Left colon (tissue), 2 donors: ENCODE measurements around the gene PI16. TPM values are rescaled to one million over a fixed set of nuclear protein-coding genes. Genes with fewer than 3 reads are reported as not detected.
A peak's percentile ranks its signal among the peaks of the same experiment; 100 is the strongest.

Experiments
- ATAC-seq: fragments of 200-7000 bp; cut with Tn5 transposase; one replicate; pipeline ENCODE4 v1.9.1; 2020; ENCODE audit warnings: mild to moderate bottlenecking, moderate library complexity
- DNase-seq, 2 donors: peaks; one replicate each; pipeline ENCODE4 v3.0.0-alpha.2; 2020
- intact Hi-C, 2 donors: fragments of 100-400 bp; cut with DNase I in 1 of 2; cut with micrococcal nuclease in 1 of 2; formaldehyde crosslinking; loops; one replicate each; pipeline versions ENCODE4 v1.11.2 to v1.14.0; 2022; cut with DNase I, micrococcal nuclease
- total RNA-seq, 2 donors: library from RNA; stranded (reverse); fragmentation: NEBNext Ultra II Directional; extraction: Animal tissue kit (Norgen Biotek cat#: 25700); gene quantifications; one replicate each; pipeline ENCODE4 v1.2.1, GENCODE V29; 2021
- donor health status: DM: no; HTN: no; CAD: no.
- donor health status: DM: yes; HTN: yes; CAD: no.

PI16 gene
- total RNA-seq, 2 donors from 2014 or later = 2.0 to 4.0 TPM

DNA sequence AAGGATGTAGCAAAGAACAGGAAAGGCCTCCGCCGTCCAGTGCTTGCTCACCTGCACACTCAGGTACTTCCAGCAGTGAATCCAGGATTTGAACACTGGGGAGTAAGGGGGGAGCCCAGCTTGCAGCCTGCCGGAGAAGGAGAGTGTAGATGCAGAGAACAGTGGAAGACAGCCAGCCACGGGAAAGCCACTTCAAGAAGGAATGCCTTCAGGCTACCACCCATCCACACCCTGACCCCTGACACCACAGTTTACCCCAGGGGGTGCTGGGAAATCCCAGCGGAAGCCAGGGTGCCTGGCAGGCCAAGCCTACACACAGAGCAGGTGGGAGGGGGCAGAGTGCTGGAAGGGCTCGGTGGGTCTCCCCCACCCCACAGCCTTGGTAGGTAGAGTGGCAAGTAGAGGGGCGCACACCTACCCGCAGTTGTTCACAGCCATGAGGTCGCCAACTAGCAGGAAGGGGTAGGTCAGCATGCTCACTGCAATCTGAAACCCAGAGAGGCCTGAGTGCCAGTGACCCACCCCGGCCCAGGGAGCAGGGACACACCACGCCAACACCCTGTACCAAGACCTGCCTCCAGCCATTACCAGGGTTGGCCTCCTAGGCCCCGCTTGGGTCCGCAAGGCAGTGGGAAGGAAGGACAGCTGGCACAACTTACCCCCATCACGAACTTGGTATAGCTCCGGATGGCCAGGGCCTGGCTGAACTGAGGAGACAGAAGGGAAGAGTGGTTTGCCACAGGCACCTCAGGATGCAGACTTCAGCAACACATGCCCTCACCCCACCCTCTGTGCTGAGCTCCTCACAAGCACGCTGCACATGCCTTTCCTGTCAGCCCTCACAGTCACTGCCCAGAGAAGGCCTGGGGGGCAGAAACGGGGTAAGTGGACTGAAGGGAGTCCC, 15.7 kb downstream of the PI16 start:
- intact Hi-C loops = no loop called here
- no peak for ATAC-seq
- no peak for DNase-seq

DNA sequence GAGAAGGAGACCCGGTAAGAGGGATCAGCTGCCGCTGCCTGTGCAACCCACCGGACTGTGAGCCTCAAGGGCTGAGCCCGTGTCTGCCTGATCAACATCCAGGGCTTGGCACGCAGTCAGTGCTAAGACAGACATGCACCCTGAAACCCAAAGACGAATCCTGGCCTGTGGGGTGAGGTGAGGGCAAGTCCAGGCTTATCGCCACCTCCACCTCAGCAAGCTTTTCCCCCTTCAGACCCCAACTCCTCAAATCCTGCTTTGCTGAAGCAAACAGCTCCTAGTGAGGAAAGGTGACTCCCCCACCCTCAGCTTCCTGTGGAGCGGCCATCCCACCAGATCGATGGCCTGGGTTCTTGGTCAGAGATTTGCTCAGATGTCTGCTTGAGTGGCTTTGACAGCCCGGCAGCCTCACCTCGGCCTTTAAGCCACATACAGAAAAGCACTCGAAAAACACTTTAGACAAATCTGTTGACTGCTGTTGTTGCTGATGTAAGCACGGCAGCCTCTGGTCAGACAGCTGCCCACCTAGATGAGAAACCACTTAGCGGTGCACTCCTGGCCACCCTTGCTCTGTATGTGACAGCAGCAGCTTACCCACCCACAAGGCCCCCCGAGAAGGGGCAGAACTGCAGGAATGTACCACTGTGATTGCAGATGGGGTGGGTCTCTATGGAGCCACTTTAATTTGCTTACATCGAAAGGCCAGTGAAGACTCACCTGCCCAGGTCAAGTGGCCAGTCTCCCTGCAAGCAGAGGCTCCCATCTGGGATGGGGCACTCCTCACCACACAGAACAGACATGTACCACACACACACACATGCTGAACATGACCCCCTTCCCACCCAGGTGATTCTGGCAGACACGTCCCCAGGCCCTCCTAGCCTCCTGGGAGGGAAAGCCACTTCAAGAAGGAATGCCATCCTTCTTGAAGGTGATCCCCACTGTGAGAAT, 16.6 kb downstream of the PI16 start:
- no peak for ATAC-seq

GRCh38 chr6:36971921-36972673, 17.6 kb downstream of the PI16 start:
- DNase-seq (no peak), ATAC-seq (no peak)
- intact Hi-C loops = no loop called here

More for the DNA sequence above, 16.6 kb downstream of the PI16 start:
- intact Hi-C loops = no loop called here
- DNase-seq = no peak

- intact Hi-C loops = no loop called here
Measured at GRCh38 chr6:36973190-36973589, 18.7 kb downstream of the PI16 start.

GRCh38 chr6:36973647-36974046, 19.1 kb downstream of the PI16 start:
- DNase-seq (no peak), ATAC-seq (no peak)
- intact Hi-C loops = no loop called here

More at GRCh38 chr6:36973190-36973589, 18.7 kb downstream of the PI16 start:
- DNase-seq (no peak), ATAC-seq (no peak)

- intact Hi-C loops = no loop called here
- ATAC-seq (no peak), DNase-seq (no peak)
Measured at GRCh38 chr6:36975231-36976006, 20.9 kb downstream of the PI16 start.

DNA sequence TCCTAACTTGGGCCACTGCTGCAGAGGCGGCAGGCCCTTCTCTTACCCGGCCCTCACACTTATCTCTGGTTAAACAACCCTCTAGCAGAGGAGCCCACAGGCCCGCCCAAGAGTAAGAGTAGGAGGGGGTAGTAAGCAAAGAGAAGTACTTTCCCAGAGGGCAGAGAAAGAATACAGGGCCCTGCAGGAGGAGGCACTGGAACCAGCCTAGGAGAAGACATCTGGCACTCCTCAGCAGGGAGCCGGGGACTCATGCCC, 21.4 kb downstream of the PI16 start:
- intact Hi-C loops = no loop called here
- DNase-seq (no peak), ATAC-seq (no peak)

DNA sequence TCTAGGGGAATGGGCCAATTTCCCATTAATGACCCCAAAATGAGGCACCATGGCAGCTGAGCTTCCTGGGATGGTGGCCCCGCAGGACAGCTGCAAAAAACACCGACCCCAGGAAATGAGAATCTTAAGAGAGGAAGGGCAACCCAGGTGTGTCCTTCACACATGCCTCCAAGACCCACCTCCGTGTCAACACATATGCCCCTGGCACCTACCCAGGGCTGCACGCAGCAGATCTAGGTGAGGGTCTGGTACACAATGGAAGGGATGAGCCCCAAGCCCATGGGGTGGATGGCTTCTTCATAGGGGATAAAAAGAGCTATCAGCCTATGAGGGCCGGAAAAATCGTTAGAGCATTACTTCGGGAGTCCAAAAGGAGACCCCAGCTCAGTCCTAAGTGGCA, 22.0 kb downstream of the PI16 start:
- ATAC-seq (no peak), DNase-seq (no peak)
- intact Hi-C loops = no loop called here

- no peak for DNase-seq
- intact Hi-C loops = no loop called here
- ATAC-seq = no peak
Measured at GRCh38 chr6:36976931-36977330, 22.4 kb downstream of the PI16 start.

DNA sequence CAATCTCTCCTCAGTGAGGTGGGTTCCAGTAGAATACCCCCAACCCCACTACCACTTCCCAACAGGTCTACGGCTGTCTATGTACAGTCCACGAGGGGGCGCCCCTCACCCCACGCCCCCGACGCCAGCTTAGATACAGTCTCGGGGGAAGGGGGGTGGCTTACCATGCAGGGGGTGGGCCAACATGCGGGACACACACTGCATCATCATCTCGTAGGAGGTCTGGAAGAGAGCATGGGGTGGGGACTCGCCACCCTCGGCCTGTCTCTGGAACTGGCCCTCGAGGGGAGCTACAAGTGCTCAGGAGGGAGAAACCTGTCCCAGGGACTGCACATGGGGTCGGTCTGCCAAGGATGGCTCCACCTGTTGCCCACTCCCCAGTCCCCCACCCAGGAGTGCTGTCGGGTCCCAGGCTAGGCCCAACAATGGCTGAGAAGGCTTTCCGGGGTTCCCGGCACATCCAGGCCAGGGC, 23.0 kb downstream of the PI16 start:
- intact Hi-C loops = no loop called here
- no peak for DNase-seq
- no peak for ATAC-seq

DNA sequence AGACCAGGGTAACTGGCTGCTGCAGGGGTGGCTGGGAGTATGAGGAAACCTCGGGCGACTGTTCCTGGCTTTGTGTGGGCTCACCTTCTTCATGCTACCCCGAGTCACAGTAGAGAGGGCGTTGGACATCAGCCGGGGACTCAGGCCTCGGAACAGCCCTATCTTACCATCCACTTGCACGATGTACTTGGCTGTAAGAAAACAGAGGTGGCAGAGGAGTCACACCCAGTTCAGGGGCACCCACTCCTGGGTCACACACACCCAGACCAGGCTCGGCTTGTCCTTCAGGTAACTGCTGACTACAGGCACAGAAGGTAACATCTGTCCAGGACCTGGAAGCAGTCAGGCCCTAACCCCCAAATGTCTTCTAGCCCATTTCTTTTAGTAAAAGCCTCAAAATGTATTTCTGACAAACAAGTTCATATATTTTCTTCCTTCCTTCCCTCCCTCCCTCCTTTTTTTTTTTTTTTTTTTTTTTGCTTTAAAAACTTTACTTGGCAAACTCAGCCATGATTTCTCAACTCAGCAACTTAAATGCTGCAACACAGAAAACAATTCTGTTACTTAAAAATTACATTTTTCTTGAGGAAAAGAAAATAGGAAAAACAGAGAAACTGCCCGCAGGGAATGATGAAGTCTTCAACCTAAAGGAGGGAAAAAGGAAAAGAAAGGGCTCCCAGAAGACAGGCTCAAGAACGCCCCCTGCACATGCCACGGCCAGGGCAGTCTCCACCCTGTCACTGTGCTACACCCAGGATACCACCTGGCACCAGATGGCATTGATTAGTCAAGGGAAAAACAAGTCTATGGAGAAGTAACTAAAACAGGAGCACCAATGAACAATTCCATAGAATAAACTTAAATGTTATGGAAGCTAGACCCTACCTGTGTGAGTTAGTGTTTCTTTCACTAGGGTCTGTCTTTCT, 24.1 kb downstream of the PI16 start:
- intact Hi-C loops = no loop called here
- ATAC-seq = peak; percentile 19
- DNase-seq = no peak

DNA sequence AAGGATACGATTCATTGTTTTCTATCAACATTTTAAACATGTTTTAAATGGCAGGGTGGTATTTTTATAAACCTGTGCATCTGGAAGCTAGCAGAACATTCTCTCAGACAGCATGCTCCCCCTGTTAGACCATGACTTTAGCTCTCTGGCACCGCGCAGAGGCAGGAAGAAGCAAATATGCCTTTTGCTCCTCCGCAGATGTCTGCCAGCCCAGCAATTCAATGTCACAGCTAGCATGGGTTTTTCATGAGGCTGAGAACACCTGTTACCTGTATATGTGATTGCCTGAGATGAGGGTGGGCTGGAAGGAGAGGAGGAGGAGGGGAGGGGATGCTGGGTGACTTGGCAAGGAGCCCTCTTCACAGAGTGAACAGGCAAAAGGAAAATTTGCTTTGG, 24.8 kb downstream of the PI16 start:
- intact Hi-C loops = no loop called here
- DNase-seq (peak in 1 of 2 donors; percentile 37), ATAC-seq (peak; percentile 83)

GRCh38 chr6:36980129-36980528, 25.6 kb downstream of the PI16 start:
- ATAC-seq (no peak), DNase-seq (no peak)
- intact Hi-C loops = loop anchor here in 1 of 2 donors (10.0 kb wide), 1 partner anchor 95 kb away; the partner anchor contains the start of gene C6orf89

GRCh38 chr6:36980876-36981619, 26.5 kb downstream of the PI16 start:
- intact Hi-C loops = loop anchor here in 1 of 2 donors (10.0 kb wide), 1 partner anchor 96 kb away; the partner anchor contains the start of gene C6orf89
- ATAC-seq (no peak), DNase-seq (no peak)

DNA sequence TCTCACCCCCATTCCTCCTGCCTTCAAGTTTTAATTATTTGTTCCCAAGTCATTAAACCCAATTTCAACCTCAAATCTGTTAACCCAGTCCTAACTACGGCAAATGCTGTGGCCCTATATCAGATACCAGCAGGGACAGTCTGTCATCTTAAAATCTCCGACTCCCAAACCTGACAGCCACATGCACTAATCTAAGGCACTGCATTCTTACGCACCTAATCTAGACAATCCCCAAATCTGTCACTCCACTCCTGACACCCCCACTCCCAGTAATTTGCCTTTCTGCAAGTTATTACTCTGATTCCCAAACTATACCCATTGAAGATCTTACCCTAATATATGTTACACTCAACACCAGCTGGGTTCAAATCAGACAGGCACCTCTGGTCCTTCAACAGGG, 29.0 kb downstream of the PI16 start:
- ATAC-seq (no peak), DNase-seq (no peak)
- intact Hi-C loops = loop anchor here in 1 of 2 donors (10.0 kb wide), 1 partner anchor 99 kb away; the partner anchor contains the start of gene C6orf89
